GM19438 (cell line): ENCODE results near the gene SPOCD1.

Experiments used
- ATAC-seq: cut with Tn5 transposase; IDR thresholded peaks from one replicate; pipeline ENCODE4 v1.9.1; 2021; ENCODE audit warnings: low read depth; ENCODE audit not compliant: unreplicated experiment

Gene SPOCD1

DNA sequence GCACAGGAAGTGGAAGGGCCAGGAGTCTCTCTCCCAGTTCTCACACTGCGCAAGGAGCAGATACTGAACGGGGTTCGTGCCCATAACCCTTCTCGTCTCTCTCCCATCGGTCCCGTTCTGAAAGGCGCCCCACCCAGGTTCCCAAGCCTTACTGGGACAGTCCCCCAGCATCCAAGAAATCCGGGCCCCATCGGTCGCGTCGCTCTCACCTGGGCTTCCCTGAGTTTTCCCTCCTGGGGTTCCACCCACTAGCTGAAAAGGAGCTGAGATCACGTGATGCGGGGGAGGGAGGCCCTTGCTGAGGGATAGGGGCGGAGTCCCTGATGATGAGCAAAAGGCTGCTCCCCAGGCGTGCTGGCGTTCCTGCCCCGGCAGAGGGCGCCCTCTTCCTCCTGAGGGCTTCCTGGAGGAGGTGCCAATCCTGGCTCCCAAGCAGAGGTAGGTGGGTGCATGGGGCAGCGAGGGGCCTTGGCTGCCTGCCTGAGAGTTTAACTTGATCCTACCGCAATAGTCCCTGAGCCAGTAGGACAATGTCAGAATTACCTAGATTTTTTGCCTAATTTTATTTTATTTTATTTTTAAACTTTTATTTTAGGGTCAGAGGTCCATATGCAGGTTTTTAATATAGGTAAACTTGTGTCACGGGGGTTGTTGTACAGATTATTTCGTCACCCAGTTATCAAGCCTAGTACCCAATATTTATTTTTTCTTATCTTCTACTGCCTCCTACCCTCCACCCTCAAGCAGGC is at the start of gene SPOCD1:
TSS of gene SPOCD1 (minus strand) at position 271 of the 749 bp plus-strand sequence. CDS start 689 bp downstream, outside the sequence.
- ATAC-seq, result no peak

DNA sequence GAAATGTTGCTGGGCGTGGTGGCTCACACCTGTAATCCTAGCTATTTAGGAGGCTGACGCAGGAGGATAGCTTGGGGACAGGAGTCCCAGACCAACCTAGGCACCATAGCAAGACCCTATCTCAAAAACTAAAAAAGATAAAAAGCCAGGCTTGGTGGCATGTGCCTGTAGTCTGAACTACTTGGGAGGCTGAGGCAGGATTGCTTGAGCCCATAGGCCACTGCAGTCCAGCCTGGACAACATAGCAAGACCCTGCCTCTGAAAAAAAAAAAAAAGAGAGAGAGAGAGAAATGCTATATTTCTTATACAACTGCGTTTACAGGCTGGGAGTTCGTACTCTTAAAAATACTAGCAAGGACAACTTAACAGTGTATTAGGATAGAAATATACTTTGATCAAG is 46.2 kb upstream of the SPOCD1 start:
- no peak for ATAC-seq

DNA sequence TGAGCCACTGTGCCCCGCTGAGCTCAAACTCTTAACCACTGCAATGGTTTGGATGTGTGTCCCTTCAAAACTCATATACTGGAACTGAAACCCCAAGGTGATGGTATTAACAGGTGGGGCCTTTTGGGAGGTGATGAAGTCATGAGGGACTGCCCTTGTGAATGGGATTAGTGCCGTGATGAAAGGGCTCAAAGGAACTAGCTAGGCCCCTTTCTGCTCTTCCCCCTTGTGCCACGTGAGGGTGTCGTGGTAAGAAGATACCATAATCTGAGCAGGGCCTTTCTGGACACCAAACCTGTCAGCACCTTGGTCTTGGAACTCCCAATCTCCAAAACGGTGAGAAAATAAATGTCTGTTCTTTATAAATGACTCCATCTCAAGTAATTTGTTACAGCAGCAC is 45.5 kb upstream of the SPOCD1 start:
- no peak for ATAC-seq

DNA sequence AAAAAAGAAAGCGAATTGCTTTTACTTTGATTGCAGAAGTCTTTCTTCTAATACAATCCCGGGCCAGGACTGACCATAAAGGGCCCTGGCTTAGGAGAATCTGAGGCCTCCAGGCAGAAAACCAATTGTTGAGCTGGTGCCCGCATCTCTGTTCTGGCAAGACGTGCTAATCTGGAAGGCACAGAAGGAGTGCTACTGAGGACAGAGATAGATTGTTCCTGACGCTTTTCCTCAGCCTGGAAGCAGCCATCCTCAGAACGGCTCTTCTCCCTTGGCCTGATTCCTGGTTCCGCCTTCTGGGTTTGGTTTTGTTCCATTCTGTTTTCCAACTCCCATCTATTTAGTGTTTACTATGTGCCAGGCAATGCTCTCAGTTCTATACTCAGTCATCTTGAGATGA is 44.8 kb upstream of the SPOCD1 start:
- no peak for ATAC-seq

DNA sequence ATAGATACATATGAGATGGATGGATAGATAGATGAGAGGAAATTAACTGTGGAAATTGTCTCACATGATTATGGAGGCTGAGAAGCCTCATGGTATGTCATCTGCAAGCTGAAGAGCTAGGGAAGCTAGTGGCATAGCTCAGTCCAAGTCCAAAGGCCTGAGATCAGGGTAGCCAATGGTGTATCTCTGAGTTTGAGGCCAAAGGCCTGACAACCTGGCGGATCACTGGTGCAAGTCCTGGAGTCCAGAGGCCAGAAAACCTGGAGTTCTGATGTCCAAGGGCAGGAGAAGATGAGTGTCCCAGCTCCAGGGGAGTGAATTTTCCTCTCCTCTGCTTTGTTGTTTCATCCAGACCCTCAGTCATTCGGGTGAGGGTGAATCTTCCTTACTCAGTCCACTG is 43.9 kb upstream of the SPOCD1 start:
- no peak for ATAC-seq

DNA sequence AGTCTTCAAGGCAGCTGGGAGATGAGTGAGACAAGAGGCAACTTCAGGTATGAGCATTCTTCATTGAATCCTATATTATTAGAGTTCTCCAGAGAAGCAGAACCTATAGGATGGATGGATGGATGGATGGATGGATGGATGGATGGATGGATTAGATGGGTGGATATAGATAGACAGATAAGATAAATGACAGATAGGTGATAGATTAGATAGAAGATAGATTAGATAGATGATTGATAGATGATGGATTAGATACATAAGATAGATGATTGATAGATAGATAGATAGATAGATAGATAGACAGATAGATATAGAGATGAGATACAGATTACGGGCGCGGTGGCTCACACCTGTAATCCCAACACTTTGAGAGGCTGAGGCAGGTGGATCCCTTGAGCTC is 43.2 kb upstream of the SPOCD1 start:
- no peak for ATAC-seq

DNA sequence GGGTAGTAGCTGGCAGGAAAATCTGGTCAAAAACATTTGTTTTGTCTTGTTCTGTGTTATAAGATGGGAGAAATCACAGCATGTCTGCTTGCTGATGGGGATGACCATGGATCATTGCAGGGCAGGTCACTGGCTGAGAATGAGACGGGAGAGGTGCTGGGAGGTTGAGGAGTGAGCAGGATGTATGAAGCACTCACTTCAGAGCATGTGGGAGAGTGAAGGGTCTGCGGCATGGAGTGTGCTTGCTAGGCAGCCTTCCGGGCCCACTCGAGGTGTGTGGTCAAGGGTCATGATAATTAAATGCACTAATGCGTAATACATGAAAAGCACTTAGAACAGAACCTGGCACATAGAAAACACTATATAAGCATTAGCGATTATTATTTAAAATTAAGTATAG is 42.0 kb upstream of the SPOCD1 start:
- ATAC-seq, result no peak

DNA sequence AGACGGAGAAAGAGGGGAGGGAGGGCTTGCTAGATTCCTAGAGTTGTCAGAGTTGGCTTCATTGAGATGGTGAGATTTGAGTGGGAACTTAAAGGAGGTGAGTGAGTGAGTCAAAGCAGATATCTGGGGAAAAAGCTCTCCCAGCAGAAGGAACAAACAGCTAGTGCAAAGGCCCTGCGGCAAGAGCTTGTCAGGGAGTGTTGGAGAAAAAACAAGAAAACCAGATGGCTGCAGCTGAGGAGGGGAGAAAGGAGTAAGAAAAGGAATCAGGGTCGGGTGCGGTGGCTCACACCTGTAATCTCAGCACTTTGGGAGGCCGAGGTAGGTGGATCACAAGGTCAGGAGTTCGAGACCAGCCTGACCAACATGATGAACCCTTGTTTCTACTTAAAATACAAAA is 40.3 kb upstream of the SPOCD1 start:
- ATAC-seq, result no peak

DNA sequence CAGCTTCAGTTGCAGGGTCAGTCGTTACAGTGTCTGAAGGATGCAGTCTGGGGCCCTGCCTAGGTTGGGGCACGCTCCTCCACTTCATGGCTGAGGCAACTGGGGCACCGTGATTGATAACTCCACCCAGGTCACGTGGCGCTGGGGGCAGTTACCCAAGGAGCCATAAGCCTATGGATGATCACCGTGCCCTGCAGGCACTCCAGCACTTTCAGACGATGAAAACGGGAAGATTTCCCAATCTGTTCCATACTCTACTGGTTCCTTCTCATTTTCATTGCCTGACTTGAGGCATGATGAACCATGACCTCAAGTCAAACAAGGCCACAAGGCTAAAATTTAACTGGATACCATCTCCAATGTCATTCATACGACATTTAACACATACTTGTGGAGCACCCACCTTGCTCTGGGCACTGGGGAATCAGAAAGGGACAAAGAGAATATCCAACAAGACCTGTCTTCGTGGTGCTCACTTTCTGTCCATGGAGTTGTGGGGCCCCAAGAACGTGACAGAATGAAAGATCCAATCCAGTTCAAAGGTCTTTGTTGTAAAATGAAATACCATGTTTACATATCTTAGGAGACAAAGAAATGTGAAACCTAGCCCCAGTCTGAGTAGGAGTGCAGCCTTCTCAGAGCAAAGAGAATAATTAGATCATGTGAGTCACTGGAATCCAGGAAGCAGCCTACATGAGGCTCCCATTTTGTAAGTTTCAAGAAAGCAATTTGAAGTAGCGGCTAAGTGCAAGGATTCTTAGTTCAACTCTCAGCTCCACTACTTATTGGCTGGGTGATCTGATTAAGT is 39.4 kb upstream of the SPOCD1 start:
- ATAC-seq, result no peak

DNA sequence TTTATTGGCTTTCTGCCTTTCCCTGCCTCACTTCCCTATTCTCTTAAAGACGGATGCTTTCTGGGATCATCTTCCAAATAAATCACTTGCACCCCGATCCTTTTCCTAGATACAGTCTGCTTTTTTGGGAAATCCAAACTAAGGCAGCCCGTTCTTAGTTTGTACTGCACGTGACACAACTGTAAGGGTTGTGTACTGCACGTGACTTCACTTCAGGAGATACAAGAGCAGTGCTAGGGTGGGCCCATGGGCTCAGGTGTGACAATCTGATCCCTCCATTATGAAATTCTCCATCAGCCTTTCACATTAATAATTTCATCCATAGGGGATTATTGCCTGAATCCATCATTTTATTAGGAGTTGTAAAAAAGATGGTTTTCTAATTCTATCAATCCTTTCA is 33.8 kb upstream of the SPOCD1 start:
- ATAC-seq, result no peak

DNA sequence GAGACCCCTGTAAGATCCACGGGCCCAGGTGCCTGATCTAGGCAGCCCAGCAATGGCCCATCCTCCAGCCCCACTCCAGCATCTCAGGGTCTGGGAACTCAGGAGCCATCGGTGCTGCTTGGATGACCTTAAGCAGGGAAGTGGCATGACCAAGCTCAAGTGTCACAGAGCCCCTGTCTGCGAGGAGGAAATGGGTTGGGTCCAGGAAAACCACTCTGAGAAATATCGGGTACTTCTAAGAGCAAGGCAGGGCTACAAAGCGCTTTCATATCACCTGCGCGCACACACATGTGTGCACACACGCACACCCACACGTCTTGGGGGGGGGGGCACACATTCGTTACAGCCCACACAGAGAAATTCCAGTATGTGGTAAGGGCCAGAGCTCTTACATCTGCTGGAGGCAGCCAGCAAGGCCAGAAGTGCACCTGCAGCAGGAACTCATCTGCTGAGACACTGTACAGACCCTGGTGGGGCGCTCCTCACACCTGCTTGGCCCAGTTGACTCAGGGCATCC is 32.6 kb upstream of the SPOCD1 start:
- no peak for ATAC-seq

DNA sequence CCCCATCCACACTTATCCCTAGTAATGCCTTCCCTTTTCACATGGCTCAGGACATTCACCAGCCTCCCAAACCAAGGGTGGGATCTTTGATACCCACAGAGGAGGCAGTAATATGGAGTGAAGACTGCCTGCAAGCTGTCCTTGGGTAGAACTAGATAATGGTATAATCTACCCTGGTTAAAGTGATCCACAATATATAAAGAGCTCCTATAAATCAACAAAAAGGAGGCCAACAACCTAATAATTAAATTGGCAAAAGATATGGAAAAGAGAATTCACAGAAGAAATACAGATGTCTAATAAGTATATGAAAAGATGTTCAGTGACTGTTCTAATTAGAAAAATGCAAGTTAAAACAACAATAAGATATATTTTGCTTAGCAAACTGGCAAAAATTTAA is 30.7 kb upstream of the SPOCD1 start:
- ATAC-seq, result no peak

DNA sequence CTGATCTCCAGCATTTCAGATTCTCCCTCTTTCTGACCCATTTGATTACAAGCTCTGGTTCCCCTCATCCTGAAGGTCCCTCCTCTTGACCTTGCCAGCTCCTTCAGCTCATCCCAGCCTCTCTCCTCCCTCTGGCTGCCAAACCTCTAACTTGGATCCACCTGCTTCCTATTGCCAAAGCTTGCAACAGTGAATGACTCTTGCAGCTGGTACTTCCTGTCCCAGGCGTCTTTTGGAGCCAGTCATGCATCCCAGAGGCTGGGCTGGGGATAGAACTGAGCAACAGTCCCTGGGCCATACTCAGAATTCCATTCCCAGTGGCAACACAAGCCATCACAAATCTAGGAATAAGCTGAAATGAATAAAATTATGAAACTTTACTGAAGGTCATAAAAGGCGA is 27.7 kb upstream of the SPOCD1 start:
- no peak for ATAC-seq

DNA sequence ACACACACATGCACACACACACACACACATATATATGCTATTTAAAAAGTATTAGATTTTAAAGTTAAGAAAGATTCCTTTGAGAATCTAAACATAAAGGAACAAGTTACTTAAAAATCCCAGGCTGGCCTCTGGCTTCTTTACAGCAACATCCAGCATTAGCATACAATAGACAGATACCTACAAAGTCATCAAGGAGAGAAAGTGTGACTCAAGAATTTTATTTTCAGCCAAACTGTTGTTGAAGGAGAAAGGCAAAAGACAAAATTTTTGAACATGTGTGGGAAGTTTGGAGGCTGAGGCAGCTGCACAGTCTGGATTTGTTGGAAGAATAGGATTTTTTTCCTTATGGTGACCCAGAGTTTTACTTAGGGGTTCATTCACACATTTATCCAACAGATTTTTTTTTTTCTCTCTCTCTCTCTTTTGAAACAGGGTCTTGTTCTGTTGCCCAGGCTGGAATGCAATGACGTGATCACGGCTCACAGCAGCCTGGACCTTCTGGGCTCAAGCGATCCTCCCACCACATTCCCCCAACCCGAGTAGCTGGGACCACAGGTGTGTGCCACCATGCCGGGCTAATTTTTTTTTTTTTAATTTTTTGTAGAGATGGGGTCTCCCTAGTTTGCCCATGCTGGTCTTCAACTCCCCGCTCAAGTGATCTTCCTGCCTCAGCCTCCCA is 24.0 kb upstream of the SPOCD1 start:
- ATAC-seq, result no peak

DNA sequence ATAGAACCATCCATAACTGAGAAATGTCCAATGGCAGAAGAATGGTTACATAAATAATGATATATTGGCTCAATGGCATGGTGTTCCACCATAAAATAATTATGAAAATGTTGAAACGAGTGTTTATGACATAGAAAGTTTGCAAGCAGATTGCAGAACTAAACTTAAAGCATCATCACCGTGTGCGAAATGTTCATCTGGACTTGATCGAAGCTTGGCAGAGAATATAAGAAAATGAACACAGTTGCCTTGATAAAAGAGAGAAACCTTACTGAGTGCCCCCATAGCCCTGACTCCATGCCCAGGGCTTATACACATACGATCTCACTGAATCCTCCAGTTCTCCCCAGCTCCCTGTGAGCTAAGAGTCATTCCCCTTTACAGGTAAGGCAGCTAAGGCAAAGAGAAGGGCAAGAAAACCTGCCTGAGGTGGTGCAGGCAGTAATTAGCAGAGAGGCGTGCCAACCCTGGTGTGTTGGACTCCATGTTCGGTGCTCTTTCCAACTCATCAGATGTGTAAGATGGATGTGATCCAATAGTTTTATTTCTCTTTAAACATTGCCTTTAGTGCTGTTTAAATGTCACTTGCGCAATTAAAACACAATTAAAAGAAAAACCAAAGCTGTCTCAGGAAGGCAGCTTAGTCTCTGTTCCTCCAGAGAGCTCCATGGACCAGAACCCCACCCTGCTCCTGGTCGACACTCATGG is 21.8 kb upstream of the SPOCD1 start:
- ATAC-seq, result no peak

DNA sequence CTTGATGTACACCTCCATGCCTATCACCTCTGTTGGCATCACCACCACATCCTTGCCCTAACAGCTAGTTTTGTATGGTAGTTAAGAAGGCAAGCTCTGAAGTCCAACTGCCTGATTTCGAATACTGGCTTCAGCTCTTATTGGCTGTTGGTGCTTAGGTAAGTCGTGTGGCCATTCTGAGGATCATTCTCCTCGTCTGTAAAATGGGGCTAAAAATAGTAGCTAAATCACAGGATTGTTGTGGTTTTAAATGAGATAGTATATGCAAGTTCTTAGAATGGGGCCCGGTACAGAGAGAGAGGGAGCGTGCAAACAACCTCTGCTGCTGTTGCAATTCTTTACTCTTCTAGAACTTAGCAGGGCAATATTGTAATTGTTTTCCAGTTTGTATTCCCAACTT is 20.8 kb upstream of the SPOCD1 start:
- no peak for ATAC-seq

DNA sequence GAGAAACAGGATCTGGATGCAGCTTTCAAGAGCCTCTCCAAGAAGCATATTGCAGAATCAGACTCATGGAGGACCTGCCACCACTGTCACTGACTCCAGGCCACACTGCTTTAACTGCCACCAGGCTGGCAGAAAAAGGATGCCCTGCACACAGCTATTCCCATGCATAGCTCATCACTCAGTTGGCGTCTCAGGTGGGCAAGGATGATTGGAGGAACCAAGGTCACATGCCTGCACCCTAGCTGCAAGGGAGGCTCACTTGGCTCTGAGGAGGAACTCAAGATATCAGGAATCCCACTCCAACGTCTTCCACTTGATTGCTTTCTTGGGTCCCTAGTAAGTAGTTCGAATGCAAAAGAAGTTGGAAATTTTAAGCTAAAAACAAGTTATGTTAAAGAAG is 19.6 kb upstream of the SPOCD1 start:
- ATAC-seq, result no peak

DNA sequence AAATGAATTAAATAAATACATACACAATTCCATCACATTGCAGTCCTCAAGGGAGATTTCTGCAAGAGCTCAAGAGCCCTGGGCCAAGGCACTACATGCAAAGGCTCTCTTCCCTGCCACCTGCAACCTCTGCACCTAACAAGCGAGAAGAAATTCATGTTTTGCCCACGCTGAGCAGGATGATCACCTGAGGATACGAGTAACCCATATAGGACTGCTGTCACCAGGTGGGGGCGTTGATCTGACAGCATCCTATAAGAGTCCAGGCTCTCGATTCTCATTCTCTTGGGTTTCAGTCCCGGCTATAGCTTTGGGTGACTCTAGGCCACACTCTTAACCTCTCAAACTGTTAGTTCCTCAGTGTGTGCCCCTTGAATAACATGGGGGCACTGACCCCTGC is 18.7 kb upstream of the SPOCD1 start:
- no peak for ATAC-seq

DNA sequence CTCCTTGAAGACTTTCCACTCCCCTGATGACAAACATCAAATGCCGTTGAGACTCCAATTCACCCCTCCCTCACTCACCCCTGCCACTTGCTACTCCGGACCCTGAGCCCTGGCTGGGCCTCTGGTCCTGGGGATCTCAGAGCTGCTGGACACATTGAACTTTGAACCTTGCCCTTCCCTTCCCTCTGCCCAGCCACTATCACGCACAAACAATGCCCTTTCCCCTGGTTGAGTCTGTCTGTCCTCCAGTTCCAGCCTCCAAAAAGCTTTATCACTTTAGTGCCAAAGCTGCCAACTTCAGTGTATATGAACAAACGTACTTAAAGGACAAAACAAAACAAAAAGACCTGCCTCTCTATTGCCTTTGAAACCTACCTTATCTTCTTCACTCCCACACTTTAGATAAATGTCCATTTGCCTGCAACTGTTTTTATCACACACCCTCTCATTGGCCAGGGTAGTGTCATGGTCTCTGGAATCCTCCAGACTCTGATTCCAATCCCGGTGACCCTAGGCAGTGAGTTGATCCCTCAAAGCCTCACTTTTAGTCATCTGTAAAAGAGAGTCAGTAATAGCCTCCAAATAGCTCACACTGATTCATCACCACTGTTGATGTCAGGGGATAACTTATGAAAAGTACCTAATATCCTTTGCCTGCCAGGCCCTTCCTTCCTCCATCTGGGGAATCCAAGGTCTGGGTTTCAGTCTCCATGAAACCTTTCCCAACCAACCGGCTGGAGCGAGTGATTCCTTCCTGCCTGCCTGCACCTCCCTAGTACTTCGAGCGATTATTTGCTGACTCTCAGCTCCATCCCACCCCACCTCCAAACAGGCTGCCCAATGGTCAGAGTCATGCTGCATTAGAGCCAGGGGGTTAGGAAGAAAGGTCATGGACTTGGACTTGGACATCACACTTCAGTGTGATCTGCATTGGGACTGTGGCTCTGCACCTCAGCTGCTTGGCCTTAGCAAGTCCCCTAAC is 15.9 kb upstream of the SPOCD1 start:
- no peak for ATAC-seq

DNA sequence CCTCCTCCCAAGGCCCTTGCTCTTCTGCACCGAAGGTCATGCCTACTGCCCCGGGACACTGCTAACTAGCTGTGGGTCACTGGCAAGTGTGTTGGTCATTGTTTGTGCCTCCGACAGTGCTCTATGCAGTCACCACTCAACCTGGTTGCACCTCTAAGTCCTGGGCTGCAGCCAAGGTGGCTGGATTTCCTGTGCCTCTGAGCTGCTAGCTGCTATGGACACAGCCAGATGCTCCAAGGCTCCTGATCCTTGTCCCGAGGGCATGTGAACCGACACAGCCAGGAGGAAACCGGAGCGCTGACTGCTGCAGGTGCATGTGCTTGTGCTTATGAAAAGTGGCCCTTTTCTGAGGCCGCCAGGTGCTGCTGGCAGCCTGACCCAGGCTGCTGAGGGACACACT is 14.7 kb upstream of the SPOCD1 start:
- ATAC-seq, result no peak
